Neural cell (in vitro differentiated cells): ENCODE results near the gene NDST1. TPM values are rescaled to one million over a fixed set of nuclear protein-coding genes. Genes with fewer than 3 reads are reported as not detected.

ENCODE experiments used
- H2AFZ ChIP-seq: fragments of 200-600, 300-800 bp; sonication (generic), shearing (Covaris generic); 2 replicates; pipeline ENCODE4 v1.6.0; 2014; ENCODE audit warnings: low read depth, mild to moderate bottlenecking, antibody characterized with exemption, low read length, moderate library complexity
- H3F3A ChIP-seq: fragments of 200-600 bp; shearing (Covaris generic); 2 replicates; pipeline ENCODE4 v1.6.1; 2016; ENCODE audit warnings: mild to moderate bottlenecking, moderate library complexity, mixed read lengths, antibody characterized with exemption, low read length; ENCODE audit not compliant: insufficient read depth, poor library complexity, severe bottlenecking
- H3K27ac ChIP-seq: fragments of 200-600, 300-800 bp; sonication (generic), shearing (Covaris generic); 2 replicates; pipeline ENCODE4 v1.5.1; 2014; ENCODE audit warnings: mild to moderate bottlenecking, low read length, moderate library complexity
- H3K27me3 ChIP-seq: fragments of 300-800, 200-600 bp; sonication (generic), shearing (Covaris generic); 2 replicates; pipeline ENCODE4 v1.6.0; 2014; ENCODE audit warnings: mild to moderate bottlenecking, low read depth, low read length, moderate library complexity; ENCODE audit not compliant: insufficient read depth
- H3K36me3 ChIP-seq: fragments of 300-800, 200-600 bp; sonication (generic), shearing (Covaris generic); 2 replicates; pipeline ENCODE4 v1.5.1; 2014; ENCODE audit warnings: mild to moderate bottlenecking, antibody characterized with exemption, low read length, moderate library complexity; ENCODE audit not compliant: insufficient read depth
- H3K4me2 ChIP-seq: fragments of 300-800, 200-600 bp; sonication (generic), shearing (Covaris generic); 2 replicates; pipeline ENCODE4 v1.6.0; 2014; ENCODE audit warnings: mild to moderate bottlenecking, low read length
- H3K4me3 ChIP-seq: fragments of 300-800, 200-600 bp; sonication (generic), shearing (Covaris generic); 2 replicates; pipeline ENCODE4 v1.5.1; 2014; ENCODE audit warnings: mild to moderate bottlenecking, low read length, moderate library complexity
- H3K79me2 ChIP-seq: fragments of 200-600 bp; shearing (Covaris generic); replicated peaks from 2 replicates; pipeline ENCODE4 v1.6.0; 2014; ENCODE audit warnings: mild to moderate bottlenecking, low read length, moderate library complexity; ENCODE audit not compliant: insufficient read depth
- H3K9ac ChIP-seq: fragments of 300-800, 200-600 bp; sonication (generic), shearing (Covaris generic); 2 replicates; pipeline ENCODE4 v1.6.1; 2016; ENCODE audit warnings: mild to moderate bottlenecking, low read length, mixed read lengths
- H3K9me2 ChIP-seq: fragments of 200-600 bp; shearing (Covaris generic); 2 replicates; pipeline ENCODE4 v1.6.1; 2016; ENCODE audit warnings: mild to moderate bottlenecking, low read length, mixed read lengths; ENCODE audit not compliant: insufficient read depth
- H3K9me3 ChIP-seq: fragments of 200-600, 300-800 bp; sonication (generic), shearing (Covaris generic); 2 replicates; pipeline ENCODE4 v1.6.1; 2016; ENCODE audit warnings: mild to moderate bottlenecking, mixed run types, low read length, moderate library complexity, mixed read lengths
- H4K20me1 ChIP-seq: fragments of 200-600 bp; shearing (Covaris generic); 2 replicates; pipeline ENCODE4 v1.6.1; 2016; ENCODE audit warnings: mild to moderate bottlenecking, mixed run types; ENCODE audit not compliant: insufficient read depth
- EP300 ChIP-seq: fragments of 450-650 bp; conservative IDR thresholded peaks from 2 replicates; pipeline ENCODE4 v1.6.1; 2014; ENCODE audit warnings: antibody characterized with exemption, mild to moderate bottlenecking, moderate library complexity; ENCODE audit not compliant: poor library complexity, severe bottlenecking
- EZH2 ChIP-seq: fragments of 200-600, 300-800 bp; shearing (Covaris generic), sonication (generic); IDR thresholded peaks from 2 replicates; pipeline ENCODE4 v1.6.1; 2014; ENCODE audit warnings: antibody characterized with exemption, low read length, borderline replicate concordance, mild to moderate bottlenecking; ENCODE audit not compliant: insufficient read depth, poor library complexity, severe bottlenecking
- MXI1 ChIP-seq: fragments of 450-650 bp; conservative IDR thresholded peaks from 2 replicates; pipeline ENCODE4 v1.6.1; 2014; ENCODE audit warnings: antibody characterized with exemption, mild to moderate bottlenecking; ENCODE audit not compliant: poor library complexity, severe bottlenecking
- POLR2AphosphoS5 ChIP-seq: IDR thresholded peaks from 2 replicates; pipeline ENCODE4 v1.6.1; 2012
- RAD21 ChIP-seq: fragments of 450-650 bp; conservative IDR thresholded peaks from 2 replicates; pipeline ENCODE4 v1.6.1; 2014; ENCODE audit warnings: antibody characterized with exemption, mild to moderate bottlenecking, moderate library complexity
- SMC3 ChIP-seq: fragments of 450-650 bp; conservative IDR thresholded peaks from 2 replicates; pipeline ENCODE4 v1.6.1; 2014; ENCODE audit warnings: antibody characterized with exemption, mild to moderate bottlenecking, moderate library complexity; ENCODE audit not compliant: poor library complexity
- TAF1 ChIP-seq: IDR thresholded peaks from 2 replicates; pipeline ENCODE4 v1.6.1; 2012; ENCODE audit warnings: low read depth
- polyA plus RNA-seq: library from polyadenylated mRNA; depleted of rRNA; stranded (reverse); fragments of >200 nt; gene quantifications from 2 replicates; pipeline ENCODE4 v1.2.3, GENCODE V29; 2014
- TF ChIP-seq, protein P1 (sequence below): fragments of 450-650 bp; IDR thresholded peaks from 2 replicates; pipeline ENCODE4 v1.5.1; 2014; ENCODE audit warnings: antibody characterized with exemption, mild to moderate bottlenecking, moderate library complexity; ENCODE audit not compliant: poor library complexity, severe bottlenecking
- TF ChIP-seq, protein P2 (sequence below): IDR thresholded peaks from 2 replicates; pipeline ENCODE4 v1.6.1; 2012; ENCODE audit warnings: borderline replicate concordance

Gene NDST1
- polyA plus RNA-seq, 1 donor from 2014 or later = 15.6 TPM

DNA sequence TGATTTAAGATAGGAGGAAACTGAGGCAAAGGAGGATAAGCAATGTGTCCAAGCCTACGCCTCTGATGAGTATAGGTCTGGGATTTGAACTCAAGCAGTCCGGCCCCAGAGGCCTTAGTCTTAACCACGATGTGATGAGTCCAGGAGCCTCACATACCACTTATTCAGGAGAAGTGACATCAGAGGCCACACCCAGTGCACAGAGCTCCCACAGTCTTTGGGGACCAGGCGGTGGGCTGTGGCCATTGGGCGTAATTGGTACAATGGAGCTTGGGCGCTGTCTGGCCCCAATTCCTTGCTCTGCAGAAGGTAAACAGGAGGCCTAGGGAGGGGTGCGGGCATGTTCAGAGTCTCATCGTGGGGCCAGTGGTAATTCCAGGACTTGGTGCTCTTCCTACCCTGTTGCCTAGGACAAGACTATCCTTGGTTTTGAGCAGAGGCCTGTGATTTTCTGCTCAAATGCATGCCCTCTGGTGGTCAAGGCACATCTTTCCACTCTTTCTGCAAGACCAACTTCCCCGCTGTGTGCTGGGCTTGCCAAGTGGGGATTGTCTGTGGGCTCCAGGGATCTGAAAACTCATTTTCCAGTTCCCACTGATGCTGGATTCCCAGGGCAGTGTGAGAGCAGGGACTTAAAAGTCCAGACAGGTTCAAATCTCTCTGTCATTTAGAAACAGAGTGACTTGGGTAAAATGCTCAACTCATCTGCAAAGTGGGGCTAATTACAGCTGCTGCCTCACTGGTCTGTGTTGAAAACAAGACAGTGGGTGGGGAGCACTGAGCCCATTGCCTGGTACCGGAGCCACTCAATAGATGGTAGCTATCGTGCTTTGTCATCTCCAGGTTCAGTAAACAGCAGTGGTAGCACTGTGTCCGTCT lies 15.8 kb downstream of the NDST1 start:
- Histone ChIP-seq H3K36me3 (no peaks in the 10 kb centered on the region), H3K9ac (no peak overlapping the region), H4K20me1 (no peaks in the 10 kb centered on the region), H3K4me2 (no peak overlapping the region), H3K9me2 (no peaks in the 10 kb centered on the region), H3F3A (no peaks in the 10 kb centered on the region), H2AFZ (no peak overlapping the region), H3K79me2 (peaks cover 14% of the 10 kb centered on the region), H3K27ac (no peak overlapping the region), H3K4me3 (no peak overlapping the region), H3K9me3 (no peaks in the 10 kb centered on the region), H3K27me3 (no peaks in the 10 kb centered on the region)
- TF ChIP-seq EP300 (no peak), SMC3 (peak; percentile 74), POLR2AphosphoS5 (no peak), RAD21 (peak; percentile 52), TAF1 (no peak), EZH2 (no peak), MXI1 (no peak)
- TF ChIP-seq, protein P1, sequence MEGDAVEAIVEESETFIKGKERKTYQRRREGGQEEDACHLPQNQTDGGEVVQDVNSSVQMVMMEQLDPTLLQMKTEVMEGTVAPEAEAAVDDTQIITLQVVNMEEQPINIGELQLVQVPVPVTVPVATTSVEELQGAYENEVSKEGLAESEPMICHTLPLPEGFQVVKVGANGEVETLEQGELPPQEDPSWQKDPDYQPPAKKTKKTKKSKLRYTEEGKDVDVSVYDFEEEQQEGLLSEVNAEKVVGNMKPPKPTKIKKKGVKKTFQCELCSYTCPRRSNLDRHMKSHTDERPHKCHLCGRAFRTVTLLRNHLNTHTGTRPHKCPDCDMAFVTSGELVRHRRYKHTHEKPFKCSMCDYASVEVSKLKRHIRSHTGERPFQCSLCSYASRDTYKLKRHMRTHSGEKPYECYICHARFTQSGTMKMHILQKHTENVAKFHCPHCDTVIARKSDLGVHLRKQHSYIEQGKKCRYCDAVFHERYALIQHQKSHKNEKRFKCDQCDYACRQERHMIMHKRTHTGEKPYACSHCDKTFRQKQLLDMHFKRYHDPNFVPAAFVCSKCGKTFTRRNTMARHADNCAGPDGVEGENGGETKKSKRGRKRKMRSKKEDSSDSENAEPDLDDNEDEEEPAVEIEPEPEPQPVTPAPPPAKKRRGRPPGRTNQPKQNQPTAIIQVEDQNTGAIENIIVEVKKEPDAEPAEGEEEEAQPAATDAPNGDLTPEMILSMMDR = peak; percentile 58
- TF ChIP-seq, protein P2, sequence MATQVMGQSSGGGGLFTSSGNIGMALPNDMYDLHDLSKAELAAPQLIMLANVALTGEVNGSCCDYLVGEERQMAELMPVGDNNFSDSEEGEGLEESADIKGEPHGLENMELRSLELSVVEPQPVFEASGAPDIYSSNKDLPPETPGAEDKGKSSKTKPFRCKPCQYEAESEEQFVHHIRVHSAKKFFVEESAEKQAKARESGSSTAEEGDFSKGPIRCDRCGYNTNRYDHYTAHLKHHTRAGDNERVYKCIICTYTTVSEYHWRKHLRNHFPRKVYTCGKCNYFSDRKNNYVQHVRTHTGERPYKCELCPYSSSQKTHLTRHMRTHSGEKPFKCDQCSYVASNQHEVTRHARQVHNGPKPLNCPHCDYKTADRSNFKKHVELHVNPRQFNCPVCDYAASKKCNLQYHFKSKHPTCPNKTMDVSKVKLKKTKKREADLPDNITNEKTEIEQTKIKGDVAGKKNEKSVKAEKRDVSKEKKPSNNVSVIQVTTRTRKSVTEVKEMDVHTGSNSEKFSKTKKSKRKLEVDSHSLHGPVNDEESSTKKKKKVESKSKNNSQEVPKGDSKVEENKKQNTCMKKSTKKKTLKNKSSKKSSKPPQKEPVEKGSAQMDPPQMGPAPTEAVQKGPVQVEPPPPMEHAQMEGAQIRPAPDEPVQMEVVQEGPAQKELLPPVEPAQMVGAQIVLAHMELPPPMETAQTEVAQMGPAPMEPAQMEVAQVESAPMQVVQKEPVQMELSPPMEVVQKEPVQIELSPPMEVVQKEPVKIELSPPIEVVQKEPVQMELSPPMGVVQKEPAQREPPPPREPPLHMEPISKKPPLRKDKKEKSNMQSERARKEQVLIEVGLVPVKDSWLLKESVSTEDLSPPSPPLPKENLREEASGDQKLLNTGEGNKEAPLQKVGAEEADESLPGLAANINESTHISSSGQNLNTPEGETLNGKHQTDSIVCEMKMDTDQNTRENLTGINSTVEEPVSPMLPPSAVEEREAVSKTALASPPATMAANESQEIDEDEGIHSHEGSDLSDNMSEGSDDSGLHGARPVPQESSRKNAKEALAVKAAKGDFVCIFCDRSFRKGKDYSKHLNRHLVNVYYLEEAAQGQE = no peak

DNA sequence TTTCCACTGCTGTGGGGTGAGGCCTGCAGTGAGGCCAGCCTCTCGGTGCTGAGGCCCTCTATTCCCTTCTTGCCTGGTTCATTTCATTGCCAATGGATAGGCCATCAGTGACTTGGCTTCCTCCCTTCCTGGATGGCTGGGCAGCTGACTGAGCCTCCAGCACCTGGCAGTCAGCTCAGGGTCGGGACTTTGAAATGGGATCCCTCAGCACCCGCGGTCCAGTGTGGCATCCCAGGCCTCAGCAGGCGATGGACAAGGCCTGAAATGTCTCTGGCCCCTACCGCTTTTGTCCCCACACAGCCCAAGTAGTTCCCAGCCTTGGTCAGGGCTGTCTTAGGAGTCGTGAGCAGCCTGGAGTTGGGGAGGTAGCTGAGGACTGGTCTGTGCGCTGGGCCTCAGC lies 17.2 kb downstream of the NDST1 start:
- H3K9ac ChIP-seq = no peak overlapping the region

More for the DNA sequence above, 17.2 kb downstream of the NDST1 start:
- Histone ChIP-seq H3K4me2 (no peak overlapping the region), H2AFZ (no peak overlapping the region), H4K20me1 (no peaks in the 10 kb centered on the region), H3K4me3 (no peak overlapping the region), H3K27ac (no peak overlapping the region), H3K27me3 (no peaks in the 10 kb centered on the region), H3F3A (no peaks in the 10 kb centered on the region), H3K79me2 (peaks cover 10% of the 10 kb centered on the region), H3K9me2 (no peaks in the 10 kb centered on the region), H3K36me3 (no peaks in the 10 kb centered on the region), H3K9me3 (no peaks in the 10 kb centered on the region)
- TF ChIP-seq MXI1 = no peak
- TF ChIP-seq POLR2AphosphoS5 = no peak
- no peak for TF ChIP-seq EZH2
- no peak for TF ChIP-seq TAF1
- TF ChIP-seq EP300 = no peak
- TF ChIP-seq, protein P1 = no peak
- no peak for TF ChIP-seq SMC3
- TF ChIP-seq, protein P2 = no peak
- no peak for TF ChIP-seq RAD21
